ENCODE results near the gene RAMP1.
"Not testable (repeated sequence)": the region's sequence is repeated elsewhere in the genome, so short reads cannot be mapped to it uniquely, and the experiment has no call there.

Gene RAMP1

GRCh38 chr2:237863689-237864443, 4.4 kb downstream of the RAMP1 start:
- DNase-seq, result no peak

DNA sequence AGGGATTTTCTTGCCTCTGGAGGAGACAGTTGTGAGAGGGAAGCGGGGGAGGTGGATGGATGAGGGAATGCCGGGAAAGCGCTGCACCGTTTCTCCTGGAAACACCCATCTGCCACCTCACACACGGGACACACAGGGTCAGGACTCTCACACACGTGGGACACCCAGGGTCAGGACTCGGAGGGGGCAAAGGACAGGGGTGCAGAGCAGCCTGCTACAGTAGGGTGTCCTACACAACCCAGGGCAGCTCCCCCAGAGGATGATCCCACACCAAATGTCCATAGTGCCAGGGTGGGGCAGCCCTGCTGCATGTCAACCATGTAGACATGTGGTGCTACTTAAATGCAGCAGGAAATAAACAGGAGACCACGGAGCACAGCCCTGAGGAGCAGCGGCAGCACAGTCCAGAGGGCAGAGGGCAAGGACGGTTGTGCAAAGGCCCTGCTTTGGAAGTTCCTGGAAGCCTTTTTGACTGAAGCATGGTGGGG, 5.1 kb downstream of the RAMP1 start:
- no peak for DNase-seq

DNA sequence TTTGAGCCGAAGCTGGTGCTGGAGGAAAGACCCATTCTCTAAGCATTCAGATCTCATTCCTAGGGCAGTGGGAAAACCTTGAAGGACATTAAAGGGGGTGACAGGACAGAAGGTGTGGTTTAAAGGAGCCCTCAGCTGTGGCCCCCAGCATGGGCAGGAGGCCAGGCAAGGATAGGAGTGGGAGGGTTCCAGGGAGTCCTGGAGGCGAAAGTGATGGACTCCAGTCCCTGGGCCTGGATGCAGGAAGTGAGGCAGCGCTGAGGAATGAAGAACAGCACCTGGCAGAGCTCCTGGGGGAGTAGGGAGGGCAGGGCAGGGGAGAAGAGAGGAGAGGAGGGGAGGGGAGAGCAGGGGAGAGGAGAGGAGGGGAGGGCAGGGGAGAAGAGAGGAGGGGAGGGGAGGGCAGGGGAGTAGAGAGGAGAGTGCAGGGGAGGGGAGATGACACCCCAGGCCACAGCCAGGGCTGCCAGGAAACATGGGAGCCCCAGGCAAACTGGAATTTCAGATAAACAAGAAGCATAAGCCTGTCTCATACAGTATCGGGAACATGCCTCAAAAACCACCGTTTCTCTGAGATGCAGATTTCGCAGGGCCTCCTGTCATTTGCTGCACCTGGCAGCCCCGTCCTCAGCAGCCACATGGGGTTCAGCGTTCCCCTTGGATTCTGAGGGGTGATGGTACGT, 5.7 kb downstream of the RAMP1 start:
- no peak for DNase-seq

DNA sequence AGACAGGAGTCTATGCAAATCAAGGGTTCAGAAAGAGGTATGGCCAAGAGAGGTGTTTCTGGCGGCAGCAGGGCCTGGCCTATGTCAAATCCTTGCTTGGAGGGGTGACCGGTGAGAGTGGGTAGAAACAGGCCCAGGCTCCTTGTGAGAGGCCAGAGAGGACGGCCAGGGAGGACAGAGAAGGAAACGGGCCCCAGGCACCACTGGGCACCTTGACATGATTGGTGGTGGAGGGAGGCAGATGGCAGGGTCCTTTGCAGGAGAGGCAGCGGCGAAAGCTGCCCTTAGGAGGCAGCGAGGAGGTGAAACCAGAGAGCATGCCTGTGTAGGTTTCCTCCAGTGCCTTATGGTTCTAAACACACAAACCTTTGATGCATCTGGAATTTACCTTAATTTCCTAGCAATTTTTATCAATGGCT, 6.2 kb downstream of the RAMP1 start:
- no peak for DNase-seq

DNA sequence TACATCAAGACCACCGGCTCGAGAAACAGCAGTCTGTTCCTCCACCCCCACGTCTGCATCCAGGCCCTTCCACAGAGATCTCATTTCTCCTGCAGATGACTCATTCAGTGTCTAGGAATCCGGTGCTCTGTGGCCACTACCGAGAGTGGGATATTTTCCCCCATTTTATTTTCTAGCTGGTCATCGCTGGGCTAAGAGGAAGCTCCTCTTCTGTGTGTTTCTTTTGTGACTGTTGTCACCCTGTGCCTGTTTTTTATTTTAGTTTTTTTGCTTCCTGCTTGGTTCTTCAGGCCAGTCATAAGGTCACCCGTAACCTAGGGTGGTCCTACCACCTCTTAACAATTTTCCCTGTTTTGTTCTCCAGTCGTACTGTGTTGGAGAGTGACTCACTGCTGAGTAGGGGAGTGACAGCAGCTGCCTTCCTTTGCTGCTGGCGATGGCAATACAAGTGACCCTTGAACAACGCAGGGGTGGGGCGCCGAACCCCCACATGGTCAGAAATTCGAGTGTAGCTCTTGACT, 6.7 kb downstream of the RAMP1 start:
- no peak for DNase-seq

DNA sequence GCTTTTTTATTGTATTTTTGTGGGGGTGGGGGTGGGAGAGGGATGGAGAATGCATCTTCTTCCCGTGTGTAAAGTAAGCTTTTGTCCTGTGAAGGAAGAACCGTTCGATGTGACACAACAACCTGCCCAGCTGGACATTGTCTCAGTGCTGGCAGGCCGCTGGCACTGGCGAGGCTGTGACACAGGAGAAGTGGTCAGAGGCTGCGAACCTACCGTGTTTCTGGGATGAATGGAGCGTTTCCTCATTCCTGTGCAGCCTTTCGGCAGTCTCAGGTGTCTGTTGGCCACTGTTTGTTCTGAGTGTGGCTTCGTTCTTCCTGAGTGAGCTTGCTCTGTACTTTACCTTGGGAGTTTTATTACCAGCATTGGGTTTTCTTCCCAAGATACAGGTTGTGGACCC, 8.0 kb downstream of the RAMP1 start:
- no peak for DNase-seq

DNA sequence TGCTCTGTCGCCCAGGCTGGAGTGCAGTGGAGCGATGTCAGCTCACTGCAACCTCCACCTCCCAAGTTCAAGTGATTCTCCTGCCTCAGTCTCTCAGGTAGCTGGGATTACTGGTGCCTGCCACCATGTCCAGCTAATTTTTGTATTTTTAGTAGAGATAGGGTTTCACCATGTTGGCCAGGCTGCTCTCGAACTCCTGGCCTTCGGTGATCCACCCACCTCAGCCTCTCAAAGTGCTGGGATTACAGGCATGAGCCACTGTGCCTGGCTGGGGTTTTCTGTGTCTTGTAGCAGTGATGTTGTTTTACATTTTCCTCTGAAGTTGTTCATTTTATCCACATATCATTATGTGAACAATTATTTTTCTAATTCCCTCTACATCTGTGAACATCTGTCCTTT, 8.7 kb downstream of the RAMP1 start:
- not testable (repeated sequence) for DNase-seq

- peak; percentile 50 for DNase-seq
Measured at GRCh38 chr2:237868631-237869342, 9.4 kb downstream of the RAMP1 start.

- no peak for DNase-seq
Measured at GRCh38 chr2:237869343-237870102, 10.1 kb downstream of the RAMP1 start.

DNA sequence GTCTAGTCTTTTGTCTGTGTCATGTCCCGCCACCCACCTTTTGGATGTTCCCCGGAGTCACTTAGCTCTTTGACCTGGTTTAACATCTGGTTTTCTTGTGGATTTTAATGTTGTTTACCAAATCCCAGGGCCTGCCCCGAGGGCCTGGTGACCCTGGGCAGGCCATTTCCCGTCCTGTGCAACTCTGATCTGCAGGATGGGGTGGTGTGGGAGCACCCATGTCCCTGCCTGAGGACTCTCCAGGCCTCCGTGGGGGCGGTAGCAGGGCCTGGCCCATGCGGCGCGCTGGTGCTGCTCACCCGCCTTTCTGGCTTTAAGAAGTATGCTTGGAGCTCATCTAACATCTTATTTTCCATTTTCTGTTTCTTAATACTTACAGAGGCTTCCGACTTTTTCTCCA, 10.7 kb downstream of the RAMP1 start:
- no peak for DNase-seq

DNA sequence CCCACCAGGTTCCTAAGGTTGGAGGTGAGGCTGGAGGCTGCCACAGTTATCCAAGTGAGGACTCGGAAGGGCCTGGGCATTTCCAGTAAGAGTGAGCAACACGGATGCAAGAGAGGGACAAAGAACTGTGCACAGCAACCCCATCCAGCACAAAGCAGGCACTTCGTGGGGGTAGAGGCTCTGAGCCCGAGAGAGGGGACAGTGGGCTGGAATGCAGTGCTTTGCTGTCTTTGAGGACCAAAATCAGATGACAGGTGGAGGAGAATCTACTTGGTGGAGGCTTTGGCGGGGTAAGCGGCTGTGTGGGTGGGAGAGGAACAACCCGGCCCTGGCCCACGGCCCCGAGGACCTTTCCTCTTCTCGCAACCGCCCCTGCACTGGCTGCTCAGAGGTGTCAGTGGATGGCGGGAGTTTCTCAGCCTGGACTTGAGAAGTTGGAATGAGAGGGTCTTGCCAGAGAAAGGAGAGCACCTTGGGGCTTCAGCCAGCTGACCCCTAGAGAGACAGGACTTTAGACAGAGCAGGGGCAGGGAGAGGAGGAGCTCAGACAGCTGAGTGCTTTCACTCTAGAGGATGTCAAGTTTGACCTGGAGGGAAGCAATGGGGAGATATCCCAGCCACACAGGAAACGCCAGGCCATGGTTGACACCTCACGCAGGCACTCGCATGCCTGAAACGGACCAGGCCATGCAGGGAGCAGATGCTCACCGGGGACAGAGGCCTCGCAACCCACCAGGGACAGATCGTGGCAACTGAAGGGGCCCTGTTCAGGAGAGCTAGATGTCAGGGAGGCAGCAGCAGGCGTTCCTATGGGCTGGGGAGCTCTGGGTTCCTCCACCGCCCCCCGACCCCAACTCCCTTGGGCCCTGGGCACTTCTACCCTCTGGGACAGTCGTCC, 11.6 kb downstream of the RAMP1 start:
- no peak for DNase-seq

DNA sequence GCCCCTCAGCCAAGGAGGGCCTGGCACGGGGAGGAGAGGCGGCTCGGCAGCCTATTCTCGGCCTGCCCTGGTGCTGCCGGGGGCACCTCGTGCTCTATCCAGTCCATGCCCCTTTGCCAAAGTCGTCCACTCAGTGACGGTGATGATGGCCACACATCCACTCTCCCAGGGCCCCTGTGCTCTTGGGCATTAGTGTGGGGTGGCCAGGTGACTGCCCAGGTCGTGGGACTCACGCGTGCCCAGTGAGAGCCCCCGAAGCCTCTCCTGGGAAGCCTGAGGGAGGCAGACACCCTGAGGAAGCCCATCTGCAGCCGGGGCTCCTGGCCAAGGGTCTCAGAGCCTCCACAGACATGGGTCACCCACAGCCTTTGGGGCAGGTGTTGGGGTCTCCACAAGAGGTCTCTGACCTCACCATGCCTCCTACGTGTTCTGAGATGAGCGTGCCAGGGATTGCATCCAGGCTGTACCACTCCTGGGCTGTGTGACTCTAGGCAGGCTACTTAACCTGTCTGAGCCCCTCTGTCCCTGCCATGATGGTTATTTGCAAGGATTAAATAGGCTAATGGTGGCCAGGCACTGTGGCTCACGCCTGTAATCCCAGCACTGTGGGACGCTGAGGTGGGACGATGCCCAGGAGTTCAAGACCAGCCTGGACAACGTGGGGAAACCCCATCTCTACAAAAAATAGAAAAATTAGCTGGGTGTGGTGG, 12.9 kb downstream of the RAMP1 start:
- no peak for DNase-seq

DNA sequence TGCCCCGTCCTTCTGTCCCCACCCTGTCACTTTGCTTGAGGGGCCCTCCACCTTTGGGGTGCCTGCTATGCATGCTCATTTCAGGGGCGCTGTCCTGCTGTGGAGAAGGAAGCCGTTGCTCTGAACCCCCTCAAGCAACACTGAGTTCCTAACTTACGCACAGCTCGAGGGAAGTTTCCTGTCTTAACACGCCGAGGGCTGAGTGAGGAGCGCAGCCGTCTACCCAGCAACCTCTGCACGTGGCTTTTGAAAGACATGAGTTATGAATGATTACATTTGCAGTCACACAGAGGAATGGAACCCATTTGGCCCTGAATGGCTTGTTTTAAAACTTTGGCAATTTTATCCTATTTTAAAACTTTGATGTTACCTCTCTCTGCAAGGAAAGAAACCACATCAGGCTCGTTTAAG, 14.0 kb downstream of the RAMP1 start:
- DNase-seq, result peak; percentile 60

DNA sequence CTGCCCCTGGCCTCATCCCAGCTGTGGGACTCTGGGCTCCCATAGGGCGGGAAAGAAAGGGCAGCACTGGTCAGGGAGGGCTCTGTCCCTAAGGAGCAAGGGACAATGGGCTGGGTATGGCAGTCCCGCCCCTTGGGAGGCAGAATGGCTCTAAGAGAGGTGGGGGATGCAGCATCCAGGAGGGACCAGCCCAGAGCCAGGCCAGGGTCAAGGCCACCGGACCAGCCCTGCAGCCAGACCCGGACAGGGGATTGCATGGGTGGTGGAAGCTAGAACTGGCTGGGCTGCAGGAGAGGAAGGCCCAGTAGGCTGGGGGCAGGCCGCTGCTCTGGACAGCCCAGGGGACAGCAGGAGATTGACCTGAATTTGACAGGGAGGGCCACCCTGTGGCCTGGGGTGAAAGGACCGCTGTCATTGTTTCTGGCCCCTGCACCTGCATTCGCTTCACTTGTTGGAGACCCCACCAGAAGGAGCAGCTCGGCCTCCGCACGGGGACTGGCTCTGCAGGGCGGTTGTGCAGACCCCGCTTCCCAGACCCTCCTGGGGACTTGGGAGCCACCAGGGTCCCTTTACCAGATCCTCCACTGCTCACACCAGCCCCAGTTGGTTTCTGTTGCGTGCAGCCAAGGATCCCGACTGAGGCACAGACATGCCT, 14.6 kb downstream of the RAMP1 start:
- DNase-seq, result no peak

GRCh38 chr2:237874585-237875161, 15.2 kb downstream of the RAMP1 start:
- no peak for DNase-seq

- no peak for DNase-seq
Measured at GRCh38 chr2:237875256-237876060, 16.0 kb downstream of the RAMP1 start.

DNA sequence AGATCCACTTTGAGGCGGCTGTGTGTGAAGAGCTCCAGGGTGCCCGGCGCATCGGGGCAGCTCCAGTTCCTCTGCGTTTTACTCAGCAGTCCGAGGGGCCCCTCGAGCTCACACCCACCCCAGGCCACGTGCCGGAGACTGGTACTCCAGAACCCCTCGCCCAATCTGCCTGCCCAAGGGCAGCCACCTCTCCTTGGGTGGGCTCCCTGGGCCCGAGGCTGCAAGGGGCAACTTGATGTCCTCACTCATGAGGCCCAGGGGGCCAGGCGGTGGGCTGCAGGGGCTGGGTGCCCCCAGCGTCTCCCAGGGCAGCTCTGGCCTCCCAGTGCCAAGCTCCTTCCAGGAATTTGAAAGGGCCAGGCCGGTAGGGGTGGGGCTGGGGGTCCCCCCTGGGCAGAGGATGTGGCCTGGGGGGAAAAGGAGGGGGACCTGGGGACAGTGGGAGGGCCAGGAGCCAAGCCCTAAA, 16.7 kb downstream of the RAMP1 start:
- DNase-seq, result no peak

DNA sequence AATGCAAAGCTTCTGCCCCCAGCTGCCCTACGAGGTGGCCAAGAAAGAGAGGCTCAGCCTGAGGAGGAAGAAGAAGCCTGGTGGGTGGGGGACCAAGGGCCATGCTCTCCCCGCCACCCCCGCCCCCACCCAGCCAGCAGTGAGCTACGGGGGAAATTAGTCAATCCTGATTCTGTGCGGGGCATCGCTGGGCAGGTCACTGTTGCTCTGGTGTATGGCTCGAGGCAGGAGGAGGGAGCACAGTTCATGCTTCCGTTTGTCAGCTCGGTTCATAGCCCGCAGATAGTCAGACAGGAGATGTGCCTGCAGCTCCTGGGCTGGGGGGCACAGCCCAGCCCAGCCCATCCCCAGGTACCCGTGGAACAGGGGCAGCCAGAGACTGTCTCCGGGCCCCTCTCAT, 17.1 kb downstream of the RAMP1 start:
- DNase-seq, result no peak

DNA sequence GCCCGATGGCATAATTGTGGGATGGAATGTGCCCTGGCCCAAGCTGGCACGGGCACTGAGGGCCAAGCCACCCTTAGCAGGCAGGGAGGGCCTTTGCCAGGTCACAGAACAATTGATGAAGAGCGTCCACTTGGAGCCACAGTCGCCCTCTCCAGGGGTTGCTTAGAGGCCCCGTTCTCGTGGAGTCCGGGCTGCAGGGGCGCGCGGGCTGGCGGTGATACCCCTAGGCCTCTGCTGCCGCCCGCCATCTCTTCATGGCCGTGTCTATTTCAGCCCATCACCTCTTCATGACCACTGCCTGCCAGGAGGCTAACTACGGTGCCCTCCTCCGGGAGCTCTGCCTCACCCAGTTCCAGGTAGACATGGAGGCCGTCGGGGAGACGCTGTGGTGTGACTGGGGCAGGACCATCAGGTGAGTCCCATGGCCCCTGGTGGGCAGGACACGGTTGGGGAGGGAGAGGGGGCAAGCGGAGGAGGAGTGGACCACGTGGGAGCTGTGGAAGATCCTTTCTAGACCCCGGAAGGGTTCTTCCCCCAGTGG, 17.6 kb downstream of the RAMP1 start:
- DNase-seq, result no peak

All from right hindlimb (tissue), 1 donor.